A204.1 (cell line): ENCODE data around the gene GNAI2.

ENCODE experiments used
- FAIRE-seq: peaks from 2 replicates; lab custom pipeline; 2012; peaks lifted over from hg19 to GRCh38; lab: Jason Lieb, UNC

GNAI2 gene

GRCh38 chr3:50235716-50236483 is at the start of gene GNAI2:
TSS of gene GNAI2 (plus strand) at chr3:50236204. CDS start at chr3:50236336, 132 bp downstream.
- peak; percentile 99 for FAIRE-seq

DNA sequence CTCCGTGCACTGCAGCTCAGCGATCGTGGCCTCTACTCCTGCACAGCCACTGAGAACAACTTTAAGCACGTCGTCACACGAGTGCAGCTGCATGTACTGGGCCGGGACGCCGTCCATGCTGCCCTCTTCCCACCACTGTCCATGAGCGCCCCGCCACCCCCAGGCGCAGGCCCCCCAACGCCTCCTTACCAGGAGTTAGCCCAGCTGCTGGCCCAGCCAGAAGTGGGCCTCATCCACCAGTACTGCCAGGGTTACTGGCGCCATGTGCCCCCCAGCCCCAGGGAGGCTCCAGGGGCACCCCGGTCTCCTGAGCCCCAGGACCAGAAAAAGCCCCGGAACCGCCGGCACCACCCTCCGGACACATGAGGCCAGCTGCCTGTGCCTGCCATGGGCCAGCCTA is 48.3 kb upstream of the GNAI2 start:
- no peak for FAIRE-seq

- FAIRE-seq: peak; percentile 21
These were observed 46.7 kb upstream of the GNAI2 start for GRCh38 chr3:50189274-50189673.

DNA sequence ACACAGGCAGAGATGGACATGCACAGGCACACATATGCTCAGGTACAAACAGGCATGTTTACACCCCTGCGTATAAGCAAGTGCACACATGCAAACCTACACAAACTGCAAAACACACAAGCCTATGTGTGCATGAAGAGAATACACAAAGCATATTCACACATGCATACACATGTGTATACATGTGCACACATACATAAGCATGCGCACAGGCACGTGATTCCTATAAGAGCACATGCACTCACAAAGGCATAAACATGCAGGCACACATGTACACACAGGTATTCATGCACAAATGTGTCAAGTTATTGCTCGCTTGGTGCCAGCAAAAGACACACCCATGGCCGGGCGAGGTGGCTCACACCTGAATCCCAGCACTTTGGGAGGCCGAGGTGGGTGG is 46.0 kb upstream of the GNAI2 start:
- FAIRE-seq: no peak

GRCh38 chr3:50190936-50191660 is 44.9 kb upstream of the GNAI2 start, which contains the start of gene GNAT1:
TSS of gene GNAT1 (plus strand) at chr3:50191610. CDS start at chr3:50191726, 116 bp downstream.
- FAIRE-seq: no peak

DNA sequence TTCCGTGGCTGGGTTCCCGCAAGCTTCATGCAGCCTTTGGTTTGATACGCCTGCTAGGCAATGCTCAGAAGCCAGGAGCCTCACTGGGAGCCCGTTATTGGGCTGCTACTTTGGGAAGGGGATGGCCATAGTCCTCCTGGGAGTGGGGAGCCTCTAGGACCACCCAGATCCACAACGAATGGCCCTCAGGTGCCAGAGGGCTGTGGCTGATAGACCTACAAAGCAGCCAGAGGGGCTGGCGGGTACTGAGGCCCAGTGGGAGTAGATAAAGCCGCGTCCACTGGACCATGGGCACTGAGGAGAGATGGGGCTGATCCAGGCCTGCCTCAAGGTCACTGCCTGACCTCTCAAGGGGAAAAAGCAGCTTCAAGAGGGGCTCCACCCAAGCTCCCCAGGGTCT is 43.9 kb upstream of the GNAI2 start:
- FAIRE-seq: no peak

DNA sequence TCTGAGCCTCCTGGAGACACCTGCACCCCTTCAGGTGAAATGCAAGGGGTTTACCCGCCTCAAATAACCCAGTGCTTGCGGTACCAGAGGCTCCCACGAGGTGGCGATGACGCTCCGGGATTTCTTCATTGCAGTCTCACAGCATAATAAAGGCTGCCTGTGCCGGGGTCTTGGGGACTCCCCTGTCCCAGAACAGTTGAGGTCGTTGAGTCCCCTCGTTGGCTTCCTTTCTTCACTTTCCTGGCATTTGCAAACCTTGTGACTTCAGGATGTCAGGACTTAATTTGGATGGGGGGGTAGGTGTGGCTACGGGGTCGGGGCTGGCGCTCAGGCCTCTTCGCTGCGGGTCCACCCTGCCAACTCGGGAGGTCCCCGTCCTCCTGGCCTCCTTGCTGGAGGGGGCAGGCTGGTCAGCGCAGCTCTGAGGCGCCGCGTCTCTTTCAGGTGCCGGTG is 43.3 kb upstream of the GNAI2 start:
- FAIRE-seq: no peak

- no peak for FAIRE-seq
These were observed 42.7 kb upstream of the GNAI2 start for GRCh38 chr3:50193286-50193685.

DNA sequence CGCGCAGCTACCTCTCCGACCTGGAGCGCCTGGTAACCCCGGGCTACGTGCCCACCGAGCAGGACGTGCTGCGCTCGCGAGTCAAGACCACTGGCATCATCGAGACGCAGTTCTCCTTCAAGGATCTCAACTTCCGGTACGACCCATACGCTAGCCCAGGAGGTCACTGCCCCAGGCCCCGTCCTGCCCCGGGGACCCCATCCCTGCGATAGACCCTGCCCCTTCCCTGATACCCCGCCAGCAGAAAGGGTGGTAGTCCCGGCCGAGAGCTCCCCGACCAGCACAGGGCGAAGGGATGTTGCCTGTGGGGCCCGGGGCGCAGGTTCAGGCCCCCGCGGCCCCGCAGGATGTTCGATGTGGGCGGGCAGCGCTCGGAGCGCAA is 42.3 kb upstream of the GNAI2 start:
- no peak for FAIRE-seq

DNA sequence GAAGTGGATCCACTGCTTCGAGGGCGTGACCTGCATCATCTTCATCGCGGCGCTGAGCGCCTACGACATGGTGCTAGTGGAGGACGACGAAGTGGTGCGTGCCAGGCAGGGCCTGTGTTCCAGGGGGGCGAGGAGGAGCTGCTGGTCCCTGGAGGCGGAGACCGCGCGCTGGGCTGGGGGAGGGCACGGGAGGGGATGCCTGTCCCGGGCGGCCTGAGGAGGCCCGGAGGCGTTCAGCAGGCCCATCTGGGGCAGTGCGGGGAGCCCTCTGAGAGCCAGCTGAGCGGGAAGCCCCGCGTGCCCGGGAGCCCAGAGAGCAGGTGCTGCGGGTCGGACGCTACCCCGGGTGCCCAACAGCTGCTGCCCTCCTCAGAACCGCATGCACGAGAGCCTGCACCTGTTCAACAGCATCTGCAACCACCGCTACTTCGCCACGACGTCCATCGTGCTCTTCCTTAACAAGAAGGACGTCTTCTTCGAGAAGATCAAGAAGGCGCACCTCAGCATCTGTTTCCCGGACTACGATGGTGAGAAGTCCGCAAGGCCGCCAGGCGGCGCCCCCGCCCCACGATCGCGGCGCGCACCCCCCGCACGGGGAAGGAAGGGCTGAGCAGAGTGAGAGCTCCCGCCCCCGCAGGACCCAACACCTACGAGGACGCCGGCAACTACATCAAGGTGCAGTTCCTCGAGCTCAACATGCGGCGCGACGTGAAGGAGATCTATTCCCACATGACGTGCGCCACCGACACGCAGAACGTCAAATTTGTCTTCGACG is 41.7 kb upstream of the GNAI2 start:
- FAIRE-seq: no peak

- FAIRE-seq: no peak
These were observed 41.0 kb upstream of the GNAI2 start for GRCh38 chr3:50194903-50195500.

DNA sequence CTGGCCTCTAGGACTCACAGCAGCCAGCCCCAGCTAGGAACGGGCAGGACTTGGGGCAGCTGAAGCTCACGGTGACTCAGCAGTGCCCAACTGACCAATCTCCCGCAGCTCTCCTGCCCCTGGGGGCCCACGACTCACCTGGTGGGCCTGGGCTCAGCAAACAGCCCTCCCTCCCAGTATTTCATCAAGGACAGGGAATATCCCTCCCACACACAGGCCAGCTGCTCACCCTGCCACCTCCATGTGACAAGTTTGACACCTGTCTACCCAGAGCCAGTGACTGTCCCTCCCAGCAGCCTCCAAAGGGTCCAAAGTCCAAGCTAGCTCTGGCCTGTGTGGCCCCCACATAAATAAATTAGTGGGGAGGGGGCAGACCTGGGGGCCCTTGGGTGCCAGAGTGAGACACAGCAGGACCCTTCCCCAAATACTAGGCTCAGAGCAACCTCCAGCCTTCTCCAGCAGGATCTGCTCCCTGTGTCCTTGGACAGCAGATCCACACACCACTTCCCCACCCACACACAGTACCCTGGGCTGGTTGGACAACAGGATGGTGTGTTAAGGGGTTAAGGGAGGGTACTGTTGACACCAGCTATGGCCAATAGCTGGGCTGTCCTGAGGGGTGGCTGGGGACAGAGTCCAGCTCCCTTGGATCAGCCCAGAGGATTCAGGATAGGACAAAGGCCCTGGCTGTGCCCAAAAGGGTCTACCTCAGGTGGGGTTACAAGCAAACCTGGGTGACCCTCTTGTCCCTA is 40.3 kb upstream of the GNAI2 start:
- FAIRE-seq: no peak

- FAIRE-seq: no peak
These were observed 39.7 kb upstream of the GNAI2 start for GRCh38 chr3:50196253-50196801.

DNA sequence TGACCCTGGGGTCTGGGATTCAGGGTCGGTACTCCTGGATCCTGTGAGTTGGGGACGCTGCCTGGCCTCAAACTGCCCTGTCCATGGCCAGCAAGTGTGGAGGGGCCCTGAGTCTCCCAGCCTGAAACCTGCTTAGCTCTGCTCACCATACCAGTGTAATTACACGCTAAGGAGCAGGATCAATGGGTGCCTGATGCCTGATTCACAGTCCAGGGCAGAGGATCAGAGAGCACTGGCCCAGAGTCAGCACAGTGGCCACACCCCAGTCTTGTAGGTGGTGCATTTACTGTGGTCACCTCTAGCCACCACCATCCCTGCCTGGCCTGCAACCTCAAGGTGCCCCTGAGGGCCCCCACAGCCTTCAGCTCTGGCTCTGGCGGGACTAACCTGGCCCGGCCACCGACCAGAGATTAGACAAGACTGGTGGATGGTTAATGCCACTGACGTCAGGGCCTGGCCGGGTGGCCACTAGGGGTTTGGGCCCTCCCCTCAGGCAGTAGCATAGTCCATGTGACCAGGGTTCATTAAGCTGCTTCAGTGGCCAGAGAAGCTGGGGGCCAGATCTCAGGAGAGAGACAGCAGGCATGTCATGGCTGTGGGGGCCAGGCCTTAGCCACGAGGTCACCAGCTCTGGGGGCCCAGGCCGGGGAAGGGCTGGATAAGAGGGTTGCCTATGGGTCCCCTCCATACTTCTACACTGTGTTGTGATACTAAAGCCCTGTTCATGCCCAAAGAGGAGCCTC is 34.3 kb upstream of the GNAI2 start:
- no peak for FAIRE-seq

- FAIRE-seq: no peak
These were observed 33.5 kb upstream of the GNAI2 start for GRCh38 chr3:50202353-50203112.

DNA sequence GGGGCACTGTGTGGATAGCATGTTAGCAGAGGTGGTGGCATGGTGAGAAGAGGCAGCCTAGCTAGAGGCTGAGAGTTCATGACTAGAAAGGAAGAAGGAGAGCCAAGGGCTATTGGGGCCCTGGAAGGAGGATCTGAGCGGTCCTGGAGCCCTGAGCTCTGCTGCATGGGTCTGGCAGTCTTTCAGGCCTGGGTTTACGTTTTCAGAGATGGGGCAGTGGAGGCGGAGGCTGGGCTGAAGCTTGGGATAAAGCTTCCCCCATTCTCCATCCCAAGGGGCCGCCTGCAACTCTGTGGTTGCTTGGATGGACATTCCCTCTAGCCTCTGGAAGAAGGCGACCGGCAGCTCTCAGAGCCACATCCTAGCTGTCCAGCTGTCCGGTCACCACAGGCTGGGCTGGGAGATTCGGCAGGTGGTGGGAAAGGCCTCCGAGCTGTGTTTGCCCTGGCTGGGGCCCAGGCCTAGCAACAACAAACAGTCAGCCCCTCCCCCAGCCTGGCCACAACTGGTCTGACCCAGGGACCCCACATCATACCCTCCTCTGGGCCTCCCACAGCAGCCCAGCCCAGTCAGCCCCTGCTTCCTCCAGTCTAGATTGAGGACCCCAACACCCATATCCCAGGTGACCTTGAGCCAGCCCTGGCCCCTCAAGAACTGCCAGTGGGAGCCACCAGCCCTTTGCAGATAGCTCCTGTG is 32.7 kb upstream of the GNAI2 start:
- no peak for FAIRE-seq

- no peak for FAIRE-seq
These were observed 31.9 kb upstream of the GNAI2 start for GRCh38 chr3:50203809-50204803.
